HG03060 (cell line): ENCODE measurements around the gene PEX11B.

Experiments
- ATAC-seq: cut with Tn5 transposase; IDR thresholded peaks from one replicate; pipeline ENCODE4 v1.9.1; 2021; ENCODE audit warnings: low read depth, moderate number of reproducible peaks; ENCODE audit not compliant: unreplicated experiment

PEX11B gene

GRCh38 chr1:145916745-145917144, 1.8 kb downstream of the PEX11B start:
- ATAC-seq, result no peak

- no peak for ATAC-seq
These were observed 6.3 kb downstream of the PEX11B start for GRCh38 chr1:145912128-145912641.

GRCh38 chr1:145908653-145909052, 9.9 kb downstream of the PEX11B start:
- ATAC-seq, result no peak

GRCh38 chr1:145906954-145907753, 11.4 kb downstream of the PEX11B start:
- ATAC-seq, result no peak

GRCh38 chr1:145901312-145902021, 17.1 kb downstream of the PEX11B start:
- ATAC-seq, result no peak

GRCh38 chr1:145898756-145899155, 19.8 kb downstream of the PEX11B start:
- ATAC-seq, result no peak

GRCh38 chr1:145897969-145898368, 20.5 kb downstream of the PEX11B start:
- no peak for ATAC-seq

- ATAC-seq, result no peak
These were observed 23.0 kb downstream of the PEX11B start for GRCh38 chr1:145895471-145895870.

GRCh38 chr1:145893306-145894055, 25.0 kb downstream of the PEX11B start:
- no peak for ATAC-seq

- no peak for ATAC-seq
These were observed 25.9 kb downstream of the PEX11B start for GRCh38 chr1:145892486-145893087.

GRCh38 chr1:145891587-145892485, 26.7 kb downstream of the PEX11B start:
- ATAC-seq, result no peak

- no peak for ATAC-seq
These were observed 27.4 kb downstream of the PEX11B start for GRCh38 chr1:145891143-145891542.

GRCh38 chr1:145889722-145890121, 28.8 kb downstream of the PEX11B start:
- no peak for ATAC-seq

- no peak for ATAC-seq
These were observed 30.9 kb downstream of the PEX11B start for GRCh38 chr1:145887631-145888030.

GRCh38 chr1:145886816-145887215, 31.7 kb downstream of the PEX11B start:
- ATAC-seq, result no peak

GRCh38 chr1:145886390-145886789, 32.1 kb downstream of the PEX11B start:
- no peak for ATAC-seq

GRCh38 chr1:145885738-145886287, 32.7 kb downstream of the PEX11B start, which contains the start of gene ANKRD35:
TSS of gene ANKRD35 (minus strand) at chr1:145885866. CDS start at chr1:145885758, 108 bp downstream.
- peak; percentile 90 for ATAC-seq

GRCh38 chr1:145884675-145885074, 33.8 kb downstream of the PEX11B start:
- no peak for ATAC-seq

GRCh38 chr1:145879775-145880174, 38.7 kb downstream of the PEX11B start:
- no peak for ATAC-seq
